Neural cell (in vitro differentiated cells): Measurements from ENCODE around the gene ST6GALNAC3.

Experiments used
- SMC3 ChIP-seq: fragments of 450-650 bp; conservative IDR thresholded peaks from 2 replicates; pipeline ENCODE4 v1.6.1; 2014; ENCODE audit warnings: antibody characterized with exemption, mild to moderate bottlenecking, moderate library complexity; ENCODE audit not compliant: poor library complexity
- TF ChIP-seq, protein P1 (sequence below): fragments of 450-650 bp; IDR thresholded peaks from 2 replicates; pipeline ENCODE4 v1.5.1; 2014; ENCODE audit warnings: antibody characterized with exemption, mild to moderate bottlenecking, moderate library complexity; ENCODE audit not compliant: poor library complexity, severe bottlenecking

DNA sequence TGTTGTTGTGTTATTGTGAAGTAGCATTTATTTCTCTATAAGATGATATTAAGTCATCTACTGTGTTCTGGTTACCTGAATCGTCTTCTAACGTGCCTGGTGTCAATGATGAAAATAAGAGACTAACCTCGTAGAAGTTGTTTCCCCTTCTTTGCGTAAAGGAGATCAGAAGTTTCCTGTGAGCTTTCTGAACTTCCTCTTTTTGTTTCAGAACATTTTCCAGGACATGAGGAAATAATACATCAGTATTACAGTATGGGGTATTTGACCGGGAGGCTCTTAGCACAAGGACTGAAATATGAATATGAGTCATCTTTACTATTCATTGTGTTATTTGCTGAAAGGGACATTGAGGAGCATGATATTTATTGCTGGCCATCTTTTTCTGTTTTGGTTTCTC is 1.3 kb downstream of the ST6GALNAC3 start:
- TF ChIP-seq SMC3 = no peak
- TF ChIP-seq, protein P1, sequence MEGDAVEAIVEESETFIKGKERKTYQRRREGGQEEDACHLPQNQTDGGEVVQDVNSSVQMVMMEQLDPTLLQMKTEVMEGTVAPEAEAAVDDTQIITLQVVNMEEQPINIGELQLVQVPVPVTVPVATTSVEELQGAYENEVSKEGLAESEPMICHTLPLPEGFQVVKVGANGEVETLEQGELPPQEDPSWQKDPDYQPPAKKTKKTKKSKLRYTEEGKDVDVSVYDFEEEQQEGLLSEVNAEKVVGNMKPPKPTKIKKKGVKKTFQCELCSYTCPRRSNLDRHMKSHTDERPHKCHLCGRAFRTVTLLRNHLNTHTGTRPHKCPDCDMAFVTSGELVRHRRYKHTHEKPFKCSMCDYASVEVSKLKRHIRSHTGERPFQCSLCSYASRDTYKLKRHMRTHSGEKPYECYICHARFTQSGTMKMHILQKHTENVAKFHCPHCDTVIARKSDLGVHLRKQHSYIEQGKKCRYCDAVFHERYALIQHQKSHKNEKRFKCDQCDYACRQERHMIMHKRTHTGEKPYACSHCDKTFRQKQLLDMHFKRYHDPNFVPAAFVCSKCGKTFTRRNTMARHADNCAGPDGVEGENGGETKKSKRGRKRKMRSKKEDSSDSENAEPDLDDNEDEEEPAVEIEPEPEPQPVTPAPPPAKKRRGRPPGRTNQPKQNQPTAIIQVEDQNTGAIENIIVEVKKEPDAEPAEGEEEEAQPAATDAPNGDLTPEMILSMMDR = no peak
